DND-41 (cell line): ENCODE data around the gene ZNF827.

ENCODE experiments used
- ATAC-seq: fragments of 200-7000 bp; cut with Tn5 transposase; 3 replicates; pipeline ENCODE4 v1.9.1; 2021; ENCODE audit warnings: low read depth; ENCODE audit not compliant: insufficient read depth
- DNase-seq: peaks from one replicate; pipeline ENCODE4 v3.0.0-alpha.2; 2020
- H2AFZ ChIP-seq: 2 replicates; pipeline ENCODE4 v1.6.0; 2012; ENCODE audit warnings: low read depth, low read length
- H3K27ac ChIP-seq: 2 replicates; pipeline ENCODE4 v1.5.1; 2012; ENCODE audit warnings: low read length, inconsistent platforms
- H3K27me3 ChIP-seq: fragments of 200-600 bp; sonication (generic); 2 replicates; pipeline ENCODE4 v1.6.0; 2012; ENCODE audit warnings: low read length, mild to moderate bottlenecking, inconsistent platforms; ENCODE audit not compliant: insufficient read depth, poor library complexity
- H3K36me3 ChIP-seq: 2 replicates; pipeline ENCODE4 v1.5.1; 2012; ENCODE audit warnings: low read length, inconsistent platforms; ENCODE audit not compliant: insufficient read depth
- H3K4me1 ChIP-seq: 2 replicates; pipeline ENCODE4 v1.5.1; 2012; ENCODE audit warnings: mild to moderate bottlenecking, low read length; ENCODE audit not compliant: insufficient read depth
- H3K4me2 ChIP-seq: 2 replicates; pipeline ENCODE4 v1.6.0; 2012; ENCODE audit warnings: mild to moderate bottlenecking, moderate library complexity, low read length, inconsistent platforms; ENCODE audit not compliant: insufficient read depth
- H3K4me3 ChIP-seq, 2 experiments: fragments of 200-600 bp in 1 of 2; shearing (Covaris generic) in 1 of 2; 2 replicates each; pipeline ENCODE4 v1.5.1; 2012 to 2016; ENCODE audit warnings: inconsistent platforms in 2 of 2, low read length in 2 of 2, mild to moderate bottlenecking in 2 of 2, low read depth in 1 of 2, moderate library complexity in 1 of 2
- H3K79me2 ChIP-seq: 2 replicates; pipeline ENCODE4 v1.6.0; 2012; ENCODE audit warnings: low read length, inconsistent platforms; ENCODE audit not compliant: insufficient read depth
- H3K9ac ChIP-seq: 2 replicates; pipeline ENCODE4 v1.6.0; 2012; ENCODE audit warnings: low read depth, mild to moderate bottlenecking, inconsistent platforms, low read length, moderate library complexity
- H3K9me3 ChIP-seq: 2 replicates; pipeline ENCODE4 v1.5.1; 2012; ENCODE audit warnings: low read length, moderate library complexity, mild to moderate bottlenecking, inconsistent platforms; ENCODE audit not compliant: insufficient read depth, severe bottlenecking
- H4K20me1 ChIP-seq: 2 replicates; pipeline ENCODE4 v1.6.0; 2012; ENCODE audit warnings: low read length; ENCODE audit not compliant: insufficient read depth
- EZH2 ChIP-seq: IDR thresholded peaks from 3 replicates; pipeline ENCODE4 v1.6.1; 2012; ENCODE audit warnings: borderline replicate concordance, low read depth, mild to moderate bottlenecking, moderate library complexity, low read length, inconsistent platforms; ENCODE audit not compliant: severe bottlenecking
- TF ChIP-seq, protein P1 (sequence below): IDR thresholded peaks from 2 replicates; pipeline ENCODE4 v1.5.1; 2012; ENCODE audit warnings: borderline replicate concordance, low read length, moderate library complexity, mild to moderate bottlenecking; ENCODE audit not compliant: poor library complexity, severe bottlenecking; ENCODE audit errors: extremely low read depth

ZNF827 gene

DNA sequence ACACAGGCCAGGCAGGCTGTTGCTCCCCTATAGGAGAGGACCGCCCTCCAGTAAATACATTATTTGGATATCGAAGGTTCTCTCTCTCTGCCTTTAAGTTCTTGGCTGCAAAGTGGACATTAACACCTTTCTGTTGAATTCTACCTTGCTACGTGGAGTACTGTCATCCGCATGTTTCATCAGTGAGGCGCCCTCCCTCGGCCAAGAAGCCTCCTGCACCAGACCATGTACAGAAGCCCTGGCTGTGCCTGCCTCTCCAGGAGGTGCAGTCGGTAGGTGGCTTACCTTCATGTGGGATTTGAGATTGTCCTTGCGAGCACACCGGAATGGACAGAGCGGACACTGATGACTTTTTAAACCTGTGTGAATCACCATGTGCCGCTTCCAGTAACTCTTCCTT, 46.7 kb downstream of the ZNF827 start:
- no peak overlapping the region for H2AFZ ChIP-seq
- H3K27me3 ChIP-seq, result no peaks in the 10 kb centered on the region
- no peak overlapping the region for H3K27ac ChIP-seq
- H3K79me2 ChIP-seq, result no peaks in the 10 kb centered on the region
- H3K36me3 ChIP-seq, result no peaks in the 10 kb centered on the region
- H3K4me3 ChIP-seq, result no peak overlapping the region
- H3K4me1 ChIP-seq, result no peaks in the 10 kb centered on the region
- TF ChIP-seq EZH2, result no peak
- TF ChIP-seq, protein P1, sequence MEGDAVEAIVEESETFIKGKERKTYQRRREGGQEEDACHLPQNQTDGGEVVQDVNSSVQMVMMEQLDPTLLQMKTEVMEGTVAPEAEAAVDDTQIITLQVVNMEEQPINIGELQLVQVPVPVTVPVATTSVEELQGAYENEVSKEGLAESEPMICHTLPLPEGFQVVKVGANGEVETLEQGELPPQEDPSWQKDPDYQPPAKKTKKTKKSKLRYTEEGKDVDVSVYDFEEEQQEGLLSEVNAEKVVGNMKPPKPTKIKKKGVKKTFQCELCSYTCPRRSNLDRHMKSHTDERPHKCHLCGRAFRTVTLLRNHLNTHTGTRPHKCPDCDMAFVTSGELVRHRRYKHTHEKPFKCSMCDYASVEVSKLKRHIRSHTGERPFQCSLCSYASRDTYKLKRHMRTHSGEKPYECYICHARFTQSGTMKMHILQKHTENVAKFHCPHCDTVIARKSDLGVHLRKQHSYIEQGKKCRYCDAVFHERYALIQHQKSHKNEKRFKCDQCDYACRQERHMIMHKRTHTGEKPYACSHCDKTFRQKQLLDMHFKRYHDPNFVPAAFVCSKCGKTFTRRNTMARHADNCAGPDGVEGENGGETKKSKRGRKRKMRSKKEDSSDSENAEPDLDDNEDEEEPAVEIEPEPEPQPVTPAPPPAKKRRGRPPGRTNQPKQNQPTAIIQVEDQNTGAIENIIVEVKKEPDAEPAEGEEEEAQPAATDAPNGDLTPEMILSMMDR, result no peak
- no peak overlapping the region for H3K9ac ChIP-seq
- no peaks in the 10 kb centered on the region for H4K20me1 ChIP-seq
- ATAC-seq (no peak), DNase-seq (no peak)
- no peaks in the 10 kb centered on the region for H3K9me3 ChIP-seq
- no peak overlapping the region for H3K4me2 ChIP-seq

DNA sequence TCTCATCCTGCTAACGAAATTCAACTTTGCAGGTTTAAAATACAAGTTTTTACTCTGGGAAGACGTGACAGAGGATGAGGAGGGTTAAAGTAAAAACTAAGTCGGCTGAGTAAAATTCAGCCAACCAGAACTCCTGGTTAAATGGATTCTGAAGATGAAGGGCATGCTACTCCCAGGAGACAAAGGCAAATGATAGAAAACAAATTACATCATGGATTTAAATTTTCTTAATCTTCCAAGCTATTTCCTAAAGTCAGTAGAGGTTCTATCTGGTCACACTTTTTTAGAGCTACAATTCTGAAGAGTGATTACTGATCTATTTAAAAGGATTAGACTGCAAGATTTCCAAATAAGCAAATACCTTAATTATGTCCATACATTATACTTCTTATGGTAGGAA, 47.9 kb downstream of the ZNF827 start:
- H3K27ac ChIP-seq, result no peak overlapping the region
- H2AFZ ChIP-seq, result no peak overlapping the region
- no peak overlapping the region for H3K9ac ChIP-seq
- no peaks in the 10 kb centered on the region for H3K27me3 ChIP-seq
- H4K20me1 ChIP-seq, result no peaks in the 10 kb centered on the region
- no peaks in the 10 kb centered on the region for H3K36me3 ChIP-seq
- no peaks in the 10 kb centered on the region for H3K79me2 ChIP-seq
- H3K4me1 ChIP-seq, result no peaks in the 10 kb centered on the region
- TF ChIP-seq, protein P1, result no peak
- no peaks in the 10 kb centered on the region for H3K9me3 ChIP-seq
- no peak overlapping the region for H3K4me3 ChIP-seq
- H3K4me2 ChIP-seq, result no peak overlapping the region
- DNase-seq (no peak), ATAC-seq (no peak)

DNA sequence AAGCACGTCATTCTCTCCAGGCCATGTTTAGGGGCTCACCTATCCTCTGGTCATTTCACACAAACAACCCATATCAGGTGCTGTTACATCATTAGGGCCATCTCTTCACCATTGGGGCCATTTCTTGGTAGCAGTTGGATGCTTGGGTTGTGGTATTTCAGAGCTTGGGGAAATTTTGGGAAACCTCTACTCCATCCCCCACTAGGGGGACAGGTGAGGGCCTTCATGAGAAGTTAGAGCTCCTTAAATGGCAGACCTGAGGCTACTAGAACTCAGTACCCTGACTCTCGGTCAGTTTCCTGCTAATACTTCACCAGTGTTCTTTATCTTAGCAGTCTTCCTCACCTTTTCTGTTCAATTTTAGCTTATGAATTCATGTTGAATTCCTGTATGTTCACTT, 50.2 kb downstream of the ZNF827 start:
- H2AFZ ChIP-seq, result no peak overlapping the region
- no peaks in the 10 kb centered on the region for H3K27me3 ChIP-seq
- no peak overlapping the region for H3K27ac ChIP-seq
- ATAC-seq (no peak), DNase-seq (no peak)
- H3K79me2 ChIP-seq, result no peaks in the 10 kb centered on the region
- no peaks in the 10 kb centered on the region for H4K20me1 ChIP-seq
- no peaks in the 10 kb centered on the region for H3K4me1 ChIP-seq
- H3K9ac ChIP-seq, result no peak overlapping the region
- H3K36me3 ChIP-seq, result no peaks in the 10 kb centered on the region
- no peaks in the 10 kb centered on the region for H3K9me3 ChIP-seq
- no peak overlapping the region for H3K4me2 ChIP-seq
- TF ChIP-seq, protein P1, result no peak
- no peak for TF ChIP-seq EZH2
- no peak overlapping the region for H3K4me3 ChIP-seq
